IPS-11a (cell line): ENCODE measurements around the gene COLGALT1.
"Not testable (repeated sequence)": the region's sequence is repeated elsewhere in the genome, so short reads cannot be mapped to it uniquely, and the experiment has no call there.

ENCODE experiments used
- H3K4me3 ChIP-seq: one replicate; pipeline ENCODE4 v1.5.1; 2013; ENCODE audit warnings: low read depth, low read length, control low read depth

COLGALT1 gene

GRCh38 chr19:17556995-17557394 lies 1.5 kb downstream of the COLGALT1 start:
- H3K4me3 ChIP-seq, result no peak overlapping the region

DNA sequence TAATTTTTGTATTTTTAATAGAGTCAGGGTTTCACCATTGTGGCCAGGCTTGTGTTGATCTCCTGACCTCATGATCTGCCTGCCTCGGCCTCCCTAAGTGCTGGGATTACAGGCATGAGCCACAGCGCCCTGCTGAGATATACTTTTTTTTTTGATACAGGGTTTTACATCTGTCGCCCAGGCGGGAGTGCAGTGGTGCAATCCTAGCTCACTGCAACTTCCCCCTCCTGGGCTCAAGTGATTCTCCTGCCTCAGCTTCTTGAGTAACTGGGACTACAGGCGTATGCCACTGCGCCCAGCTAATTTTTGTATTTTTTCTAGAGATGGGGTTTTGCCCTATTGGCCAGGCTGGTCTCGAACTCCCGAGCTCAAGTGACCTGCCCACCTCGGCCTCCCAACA lies 2.0 kb downstream of the COLGALT1 start:
- H3K4me3 ChIP-seq, result no peak overlapping the region

GRCh38 chr19:17560205-17560595 lies 4.8 kb downstream of the COLGALT1 start:
- no peak overlapping the region for H3K4me3 ChIP-seq

DNA sequence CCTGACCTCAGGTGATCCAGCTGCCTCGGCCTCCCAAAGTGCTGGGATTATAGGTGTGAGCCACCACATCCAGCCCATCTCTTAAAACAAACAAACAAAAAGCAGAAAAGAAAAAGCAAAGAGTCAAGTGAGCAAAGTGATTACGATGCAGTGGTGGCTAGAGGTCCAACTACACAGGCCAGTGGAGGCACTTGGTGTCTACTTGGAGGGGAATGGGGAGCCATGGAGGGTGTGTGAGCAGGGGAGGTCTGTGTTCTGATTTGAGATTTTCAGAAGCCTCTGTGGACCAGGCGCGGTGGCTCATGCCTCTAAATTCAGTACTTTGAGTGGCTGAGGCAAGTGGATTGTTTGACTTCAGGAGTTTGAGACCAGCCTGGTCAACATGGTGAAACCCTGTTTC lies 6.6 kb downstream of the COLGALT1 start:
- H3K4me3 ChIP-seq, result no peak overlapping the region

DNA sequence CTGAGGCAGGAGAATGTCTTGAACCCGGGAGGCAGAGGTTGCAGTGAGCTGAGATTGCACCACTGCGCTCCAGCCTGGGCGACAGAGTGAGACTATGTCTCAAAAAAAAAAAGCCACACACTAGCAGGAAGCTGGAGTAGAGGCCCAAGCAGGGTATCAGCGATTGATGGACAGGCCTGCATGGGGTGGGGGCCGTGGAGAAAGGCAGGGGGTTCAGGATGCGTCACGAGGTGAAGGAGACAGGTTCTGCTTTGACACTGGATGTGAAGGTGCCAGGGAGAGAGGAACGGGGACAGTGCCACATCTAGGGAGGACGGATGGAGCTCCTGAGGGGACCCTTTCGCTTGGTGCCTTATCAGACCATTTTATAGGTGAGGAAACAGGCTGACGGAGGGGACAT lies 7.1 kb downstream of the COLGALT1 start:
- H3K4me3 ChIP-seq, result no peak overlapping the region

DNA sequence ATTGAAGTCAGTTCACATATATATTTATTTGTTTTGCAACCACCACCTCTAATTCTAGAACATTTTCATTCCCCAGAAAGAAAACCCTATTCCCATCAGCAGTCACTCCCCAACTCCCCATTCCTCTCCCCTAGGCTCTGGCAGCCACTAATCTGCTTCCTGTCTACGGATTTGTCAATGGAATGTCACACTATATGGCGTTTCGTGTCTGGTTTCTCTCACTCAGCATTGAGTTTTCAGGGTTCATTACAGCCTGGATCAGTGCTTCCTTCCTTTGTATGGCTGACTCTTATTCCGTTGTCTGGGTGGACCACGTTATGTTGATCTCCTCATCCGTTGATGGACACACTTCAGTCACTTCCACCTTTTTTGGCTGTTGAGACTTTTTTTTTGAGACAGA lies 9.3 kb downstream of the COLGALT1 start:
- no peak overlapping the region for H3K4me3 ChIP-seq

GRCh38 chr19:17565611-17566010 lies 10.2 kb downstream of the COLGALT1 start:
- no peak overlapping the region for H3K4me3 ChIP-seq

- no peak overlapping the region for H3K4me3 ChIP-seq
Measured at GRCh38 chr19:17567940-17568339, 12.5 kb downstream of the COLGALT1 start.

GRCh38 chr19:17570291-17570690 lies 14.8 kb downstream of the COLGALT1 start:
- not testable (repeated sequence) for H3K4me3 ChIP-seq

DNA sequence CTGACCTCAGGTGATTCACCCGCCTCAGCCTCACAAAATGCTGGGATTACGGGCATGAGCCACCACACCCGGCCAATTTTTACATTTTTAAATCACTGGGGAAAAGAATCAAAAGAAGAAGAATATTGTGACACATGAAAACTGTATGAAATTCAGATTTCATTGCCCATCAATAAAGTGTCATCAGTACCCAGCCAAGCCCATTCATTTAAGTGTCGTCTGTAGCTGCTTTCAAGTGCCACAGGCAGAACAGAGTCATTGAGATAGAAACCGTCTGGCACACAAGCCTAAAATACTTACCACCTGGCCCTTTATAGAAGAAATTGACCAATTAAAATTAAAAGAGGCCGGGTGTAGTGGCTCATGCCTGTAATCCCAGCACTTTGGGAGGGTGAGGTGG lies 15.3 kb downstream of the COLGALT1 start:
- H3K4me3 ChIP-seq, result no peak overlapping the region

DNA sequence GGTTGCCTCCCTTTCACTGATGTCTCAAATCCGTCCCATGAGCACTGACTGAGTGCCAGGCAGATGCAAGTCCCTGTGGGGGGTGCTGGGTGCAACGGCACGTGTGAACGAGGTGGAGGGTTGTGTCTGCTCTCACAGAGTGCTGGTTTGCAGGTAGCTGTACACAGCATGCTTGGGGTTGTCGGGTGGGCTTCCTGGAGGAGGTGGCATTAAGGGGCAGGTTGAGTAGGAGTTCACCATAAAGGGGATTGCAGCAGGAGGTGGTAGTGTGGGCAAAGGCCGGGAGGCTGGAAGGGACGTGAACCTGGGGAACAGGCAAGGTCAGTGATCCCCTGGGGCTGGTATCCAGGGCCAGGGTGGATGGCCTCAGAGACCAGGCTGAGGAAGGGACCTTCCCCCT lies 17.2 kb downstream of the COLGALT1 start:
- no peak overlapping the region for H3K4me3 ChIP-seq

DNA sequence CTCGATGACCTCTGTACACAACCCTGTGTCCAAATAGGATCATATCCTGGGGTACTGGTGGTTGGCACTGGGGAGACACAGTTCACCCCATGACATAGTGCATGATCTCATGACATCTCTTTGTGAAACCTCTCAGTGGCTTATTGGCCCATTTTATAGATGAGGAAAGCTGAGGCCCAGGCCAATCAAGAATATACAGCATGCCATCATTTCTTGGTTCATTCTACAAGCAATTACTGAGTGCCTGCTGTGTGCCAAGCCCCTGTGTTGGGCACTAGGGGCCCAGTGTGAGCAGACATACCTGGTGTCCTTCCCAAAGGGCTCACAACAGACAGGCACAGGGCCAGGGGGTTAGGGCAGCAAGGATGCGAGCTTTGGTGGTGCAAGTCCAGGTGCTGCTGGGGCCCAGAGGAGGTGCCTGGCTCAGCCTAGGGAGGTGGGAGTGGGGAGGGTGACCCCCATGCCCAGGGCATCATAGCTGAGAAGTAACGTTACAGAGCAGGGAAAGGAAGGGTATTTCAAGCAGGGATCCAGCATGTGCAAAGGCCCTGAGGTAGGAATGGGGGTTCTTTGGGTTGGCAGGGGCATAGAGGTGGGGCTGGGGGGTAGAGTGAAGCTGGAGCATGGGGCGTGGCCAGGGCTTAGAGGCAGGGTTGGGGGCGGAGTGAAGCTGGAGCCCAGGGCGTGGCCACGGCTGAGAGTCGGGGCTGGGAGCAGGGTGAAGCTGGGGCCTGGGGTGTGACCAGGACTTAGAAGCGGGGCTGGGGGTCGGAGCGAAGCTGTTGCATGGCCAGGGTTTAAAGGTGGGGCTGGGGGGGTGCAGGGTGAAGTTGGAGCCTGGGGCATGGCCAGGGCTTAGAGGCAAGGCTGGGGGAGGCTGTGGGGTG lies 20.7 kb downstream of the COLGALT1 start:
- H3K4me3 ChIP-seq, result no peak overlapping the region

GRCh38 chr19:17576758-17577456 lies 21.5 kb downstream of the COLGALT1 start:
- peak overlapping the region; percentile 24 for H3K4me3 ChIP-seq

- no peak overlapping the region for H3K4me3 ChIP-seq
Measured at GRCh38 chr19:17577457-17578097, 22.1 kb downstream of the COLGALT1 start.

- H3K4me3 ChIP-seq, result no peak overlapping the region
Measured at GRCh38 chr19:17579661-17580244, 24.3 kb downstream of the COLGALT1 start.

DNA sequence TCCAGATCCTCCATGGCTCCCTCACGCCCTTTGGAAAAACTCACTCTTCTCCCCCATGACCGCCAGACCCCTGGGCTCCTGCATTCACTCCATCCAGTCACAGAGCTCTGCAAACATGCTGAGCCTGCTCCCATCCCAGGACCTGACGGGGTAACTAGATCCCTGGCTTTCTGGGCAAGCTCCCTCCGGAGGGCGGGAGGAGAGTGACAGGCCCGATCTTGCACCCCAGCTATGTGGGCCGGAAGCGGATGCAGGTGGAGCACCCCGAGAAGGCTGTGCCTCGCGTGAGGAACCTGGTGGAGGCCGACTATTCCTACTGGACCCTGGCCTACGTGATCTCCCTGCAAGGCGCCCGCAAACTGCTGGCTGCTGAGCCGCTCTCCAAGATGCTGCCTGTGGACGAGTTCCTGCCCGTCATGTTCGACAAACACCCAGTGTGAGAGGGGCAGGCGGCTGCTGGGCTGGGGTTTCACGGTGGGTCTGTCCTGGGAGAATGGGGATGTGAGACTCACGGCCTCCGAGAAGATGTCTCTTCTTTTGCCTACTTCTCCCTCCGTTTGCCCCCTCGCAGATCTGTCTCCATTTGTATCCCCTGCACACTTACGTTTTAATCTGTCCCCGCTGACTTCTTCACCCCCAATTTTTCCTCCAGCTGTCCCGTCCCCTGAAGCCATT lies 25.2 kb downstream of the COLGALT1 start:
- H3K4me3 ChIP-seq, result no peak overlapping the region

GRCh38 chr19:17581211-17581874 lies 25.9 kb downstream of the COLGALT1 start:
- H3K4me3 ChIP-seq, result no peak overlapping the region

GRCh38 chr19:17582613-17583012 lies 27.2 kb downstream of the COLGALT1 start:
- H3K4me3 ChIP-seq, result no peak overlapping the region

GRCh38 chr19:17584132-17584531 lies 28.7 kb downstream of the COLGALT1 start:
- no peak overlapping the region for H3K4me3 ChIP-seq

GRCh38 chr19:17585395-17585794 lies 29.9 kb downstream of the COLGALT1 start:
- H3K4me3 ChIP-seq, result not testable (repeated sequence)
